Ovary (tissue), 3 donors: ENCODE results near the gene SFTPD.

Experiments
- CTCF ChIP-seq, 3 donors: fragments of 450-650 bp in 2 of 3; fragments of 200-600 bp in 1 of 3; IDR thresholded peaks; one replicate each; pipeline versions ENCODE4 v1.5.1 to v1.8.0; 2016 to 2022; ENCODE audit warnings: antibody characterized with exemption in 3 of 3, mild to moderate bottlenecking in 1 of 3
- EP300 ChIP-seq: sonication (generic); formaldehyde crosslinking; IDR thresholded peaks from one replicate; pipeline ENCODE4 v1.6.1; 2017; ENCODE audit warnings: antibody characterized with exemption
- POLR2A ChIP-seq: fragments of 450-650 bp; IDR thresholded peaks from one replicate; pipeline ENCODE4 v1.6.1; 2017; ENCODE audit warnings: antibody characterized with exemption, mild to moderate bottlenecking, moderate library complexity
- donor health status: DM: no; HTN: no; CAD: no.

- TF ChIP-seq CTCF (IDR thresholded peaks at IDR 0.05) (no peak), EP300 (no peak), POLR2A (no peak)
These were observed 35.9 kb upstream of the SFTPD start for GRCh38 chr10:79984851-79985250.
